Measurements from ENCODE around the gene FGL2.
"Not testable (repeated sequence)": the region's sequence is repeated elsewhere in the genome, so short reads cannot be mapped to it uniquely, and the experiment has no call there.

FGL2 gene

DNA sequence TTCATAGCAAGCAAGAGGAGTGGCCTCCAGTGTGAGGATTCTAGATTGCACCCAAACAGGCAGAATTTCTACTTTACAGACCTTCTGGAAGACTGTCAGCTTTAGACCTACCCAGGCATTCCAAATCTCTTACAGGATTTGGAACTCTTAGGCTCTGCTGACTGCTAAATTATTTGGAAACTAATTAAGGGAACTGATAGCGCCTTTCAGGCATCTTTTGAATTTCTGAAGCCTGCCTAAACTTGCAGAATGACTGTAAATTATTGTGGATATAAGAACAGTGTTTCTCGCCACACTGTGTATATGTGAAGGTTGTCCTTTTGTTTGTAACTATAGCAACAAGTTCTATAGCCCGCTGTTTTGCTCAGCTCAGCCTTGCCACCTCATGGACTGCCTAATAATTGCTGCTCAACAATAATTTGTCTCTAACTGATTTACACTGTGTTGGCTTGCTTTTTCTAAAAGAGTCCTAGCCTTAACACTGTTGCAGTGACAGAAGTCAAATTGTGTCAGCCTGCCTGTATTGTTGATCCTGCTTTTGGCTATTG lies 44.6 kb downstream of the FGL2 start:
- not testable (repeated sequence) for DNase-seq

DNA sequence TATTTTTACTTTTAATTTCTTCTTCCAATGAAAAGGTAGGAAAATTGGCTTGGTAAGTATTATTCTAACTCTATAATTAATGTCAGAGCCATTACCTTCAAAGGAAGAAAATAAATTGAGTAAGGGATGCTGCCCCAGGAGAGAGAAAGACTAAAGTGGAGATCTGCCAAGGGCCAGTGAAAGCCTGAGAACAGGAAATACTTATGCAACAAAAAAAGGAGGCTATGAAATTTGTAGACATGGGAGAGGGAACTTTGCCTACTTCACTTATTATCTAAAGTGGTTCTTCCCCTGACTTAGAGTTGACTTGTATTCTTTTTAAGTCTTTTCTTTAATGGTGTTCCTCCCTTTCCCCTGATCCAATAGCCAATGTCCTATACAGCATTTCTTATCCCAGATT lies 47.4 kb downstream of the FGL2 start:
- not testable (repeated sequence) for DNase-seq
